ENCODE data around the gene MON2. TPM values are rescaled to one million over a fixed set of nuclear protein-coding genes. Genes with fewer than 3 reads are reported as not detected.

The MON2 gene
- total and polyA plus RNA-seq, 2 of the 13 experiments (the other 11 are each of a cell fraction or from before 2014, with no cell fraction given), result 10.5 to 24.8 TPM

DNA sequence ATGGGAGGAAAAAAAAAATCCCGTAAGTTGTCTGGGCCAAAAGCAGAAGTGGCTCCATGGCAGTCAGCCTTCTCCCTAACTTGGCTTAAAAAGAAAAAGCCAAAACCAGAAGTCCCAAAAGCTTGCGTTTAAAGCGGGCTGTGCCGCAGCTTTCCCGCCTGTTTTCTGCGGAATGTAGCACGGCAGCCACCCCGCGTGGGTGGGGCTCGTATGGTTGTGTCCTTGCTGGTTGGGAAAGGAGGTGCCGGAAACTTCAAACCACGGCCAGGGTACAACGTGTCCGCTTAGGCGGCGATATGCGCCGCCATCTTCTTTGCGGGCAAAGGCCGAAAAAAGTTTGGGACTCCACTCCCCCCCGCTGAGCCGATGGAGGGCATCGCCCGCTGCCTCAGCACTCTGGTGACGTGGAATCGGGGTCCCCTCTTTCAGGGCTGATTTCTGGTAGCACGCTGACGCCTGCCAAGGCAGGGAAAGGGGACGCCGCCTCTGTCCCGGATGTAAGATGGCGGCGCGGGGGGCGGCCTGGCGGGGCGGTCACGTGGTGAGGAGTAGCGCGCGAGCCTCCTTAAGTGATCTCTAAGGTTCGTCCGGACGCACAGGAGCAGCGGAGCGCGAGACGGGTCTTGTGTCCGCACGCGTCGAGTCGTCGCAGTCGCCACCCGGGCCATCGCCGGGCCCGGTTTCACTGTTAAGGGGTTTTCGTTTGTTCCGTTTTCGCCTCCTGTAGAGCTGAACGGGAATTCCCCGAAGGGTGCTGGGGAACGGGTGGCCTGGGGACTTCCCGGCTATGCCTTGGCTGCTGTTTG is 135.8 kb downstream of the MON2 start (continued):
- TF ChIP-seq, protein P1, sequence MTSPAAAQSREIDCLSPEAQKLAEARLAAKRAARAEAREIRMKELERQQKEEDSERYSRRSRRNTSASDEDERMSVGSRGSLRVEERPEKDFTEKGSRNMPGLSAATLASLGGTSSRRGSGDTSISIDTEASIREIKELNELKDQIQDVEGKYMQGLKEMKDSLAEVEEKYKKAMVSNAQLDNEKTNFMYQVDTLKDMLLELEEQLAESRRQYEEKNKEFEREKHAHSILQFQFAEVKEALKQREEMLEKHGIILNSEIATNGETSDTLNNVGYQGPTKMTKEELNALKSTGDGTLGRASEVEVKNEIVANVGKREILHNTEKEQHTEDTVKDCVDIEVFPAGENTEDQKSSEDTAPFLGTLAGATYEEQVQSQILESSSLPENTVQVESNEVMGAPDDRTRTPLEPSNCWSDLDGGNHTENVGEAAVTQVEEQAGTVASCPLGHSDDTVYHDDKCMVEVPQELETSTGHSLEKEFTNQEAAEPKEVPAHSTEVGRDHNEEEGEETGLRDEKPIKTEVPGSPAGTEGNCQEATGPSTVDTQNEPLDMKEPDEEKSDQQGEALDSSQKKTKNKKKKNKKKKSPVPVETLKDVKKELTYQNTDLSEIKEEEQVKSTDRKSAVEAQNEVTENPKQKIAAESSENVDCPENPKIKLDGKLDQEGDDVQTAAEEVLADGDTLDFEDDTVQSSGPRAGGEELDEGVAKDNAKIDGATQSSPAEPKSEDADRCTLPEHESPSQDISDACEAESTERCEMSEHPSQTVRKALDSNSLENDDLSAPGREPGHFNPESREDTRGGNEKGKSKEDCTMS (CRISPR knock-in tag; conservative IDR thresholded peaks at IDR 0.05), result no peak
- peak; percentile 21; the same call in 1 of the 2 replicates for TF ChIP-seq FOXO1 (CRISPR knock-in tag; IDR thresholded peaks at IDR 0.05)
- 0 out of 2 replicates have a peak, but pooled peaks have one; percentile 26 for TF ChIP-seq KLF15 (CRISPR knock-in tag; IDR thresholded peaks at IDR 0.05; ENCODE audit: borderline replicate concordance)
- TF ChIP-seq PLSCR1 (CRISPR knock-in tag; IDR thresholded peaks at IDR 0.05; ENCODE audit: borderline replicate concordance), result no peak; the same call in 1 of the 2 replicates
- TF ChIP-seq CHD4 (IDR thresholded peaks at IDR 0.05; ENCODE audit: borderline replicate concordance, low read length), result no peak
- TF ChIP-seq ZNF773 (CRISPR knock-in tag; IDR thresholded peaks at IDR 0.05; ENCODE audit: borderline replicate concordance), result no peak
- no peak for TF ChIP-seq PTBP1 (IDR thresholded peaks at IDR 0.05; ENCODE audit: low read depth, low read length, poor library complexity, severe bottlenecking)
- no peak for TF ChIP-seq ZNF691 (CRISPR knock-in tag; IDR thresholded peaks at IDR 0.05; ENCODE audit: borderline replicate concordance, low read depth)
- no peak for TF ChIP-seq ZNF207 (IDR thresholded peaks at IDR 0.05; ENCODE audit: borderline replicate concordance)
- TF ChIP-seq JDP2 (CRISPR knock-in tag; IDR thresholded peaks at IDR 0.05; ENCODE audit: borderline replicate concordance), result no peak
- TF ChIP-seq ZNF7 (CRISPR knock-in tag; IDR thresholded peaks at IDR 0.05), result no peak
- TF ChIP-seq ZNF674 (CRISPR knock-in tag; IDR thresholded peaks at IDR 0.05; ENCODE audit: low read depth), result peak; percentile 4; the same call in 1 of the 2 replicates
- peak; percentile 20; the same call in 1 of the 2 replicates for TF ChIP-seq ZNF3 (CRISPR knock-in tag; IDR thresholded peaks at IDR 0.05)
- no peak for TF ChIP-seq DPF2 (CRISPR knock-in tag; IDR thresholded peaks at IDR 0.05; ENCODE audit: borderline replicate concordance, low read depth)
- TF ChIP-seq, protein P2, sequence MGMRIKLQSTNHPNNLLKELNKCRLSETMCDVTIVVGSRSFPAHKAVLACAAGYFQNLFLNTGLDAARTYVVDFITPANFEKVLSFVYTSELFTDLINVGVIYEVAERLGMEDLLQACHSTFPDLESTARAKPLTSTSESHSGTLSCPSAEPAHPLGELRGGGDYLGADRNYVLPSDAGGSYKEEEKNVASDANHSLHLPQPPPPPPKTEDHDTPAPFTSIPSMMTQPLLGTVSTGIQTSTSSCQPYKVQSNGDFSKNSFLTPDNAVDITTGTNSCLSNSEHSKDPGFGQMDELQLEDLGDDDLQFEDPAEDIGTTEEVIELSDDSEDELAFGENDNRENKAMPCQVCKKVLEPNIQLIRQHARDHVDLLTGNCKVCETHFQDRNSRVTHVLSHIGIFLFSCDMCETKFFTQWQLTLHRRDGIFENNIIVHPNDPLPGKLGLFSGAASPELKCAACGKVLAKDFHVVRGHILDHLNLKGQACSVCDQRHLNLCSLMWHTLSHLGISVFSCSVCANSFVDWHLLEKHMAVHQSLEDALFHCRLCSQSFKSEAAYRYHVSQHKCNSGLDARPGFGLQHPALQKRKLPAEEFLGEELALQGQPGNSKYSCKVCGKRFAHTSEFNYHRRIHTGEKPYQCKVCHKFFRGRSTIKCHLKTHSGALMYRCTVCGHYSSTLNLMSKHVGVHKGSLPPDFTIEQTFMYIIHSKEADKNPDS (CRISPR knock-in tag; IDR thresholded peaks at IDR 0.05), result peak; percentile 44; the same call in 1 of the 2 replicates
- no peak for TF ChIP-seq DBP (CRISPR knock-in tag; IDR thresholded peaks at IDR 0.05; ENCODE audit: not compliant biosample characterization)
- no peak; the same call in none of the 2 replicates for TF ChIP-seq NAIF1 (CRISPR knock-in tag; IDR thresholded peaks at IDR 0.05; ENCODE audit: borderline replicate concordance)
- no peak for TF ChIP-seq ZFP90 (CRISPR knock-in tag; IDR thresholded peaks at IDR 0.05; ENCODE audit: borderline replicate concordance)
- TF ChIP-seq CERS6 (CRISPR knock-in tag; IDR thresholded peaks at IDR 0.05), result no peak
- no peak for TF ChIP-seq ZNF282 (IDR thresholded peaks at IDR 0.05; ENCODE audit: partially characterized antibody)
